GM23248 (cell line): ENCODE data around the gene ABLIM1.

Experiments used
- EZH2 ChIP-seq: fragments of 200-600 bp; sonication (generic); IDR thresholded peaks from 2 replicates; pipeline ENCODE4 v1.6.1; 2018; ENCODE audit warnings: antibody characterized with exemption, mild to moderate bottlenecking; ENCODE audit not compliant: insufficient read depth, poor library complexity, severe bottlenecking
- EZH2phosphoT487 ChIP-seq: fragments of 200-600 bp; sonication (generic); IDR thresholded peaks from 2 replicates; pipeline ENCODE4 v1.6.1; 2018; ENCODE audit warnings: antibody characterized with exemption, moderate library complexity, mild to moderate bottlenecking, low read depth; ENCODE audit not compliant: insufficient read depth

DNA sequence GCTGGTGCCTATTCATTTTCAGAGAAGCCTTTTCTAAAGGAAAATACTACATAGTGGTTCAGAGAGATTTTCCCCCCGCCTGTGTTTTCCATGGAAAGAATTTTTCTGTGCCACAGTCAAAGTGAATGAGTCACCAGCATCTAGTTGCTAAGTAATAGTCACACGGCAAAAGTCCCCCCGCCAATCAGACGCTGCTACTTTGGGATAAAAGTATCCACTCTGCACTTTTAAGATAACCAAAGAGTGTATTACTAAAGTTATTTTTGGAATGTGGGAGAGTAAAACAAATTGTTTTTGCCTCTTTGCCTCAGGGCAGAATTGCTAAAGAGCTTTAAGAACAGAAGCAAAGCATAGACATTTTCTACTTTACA, 23.5 kb downstream of the ABLIM1 start:
- TF ChIP-seq EZH2 (no peak), EZH2phosphoT487 (no peak)
